Measurements from ENCODE around the gene ARL16.

The ARL16 gene

DNA sequence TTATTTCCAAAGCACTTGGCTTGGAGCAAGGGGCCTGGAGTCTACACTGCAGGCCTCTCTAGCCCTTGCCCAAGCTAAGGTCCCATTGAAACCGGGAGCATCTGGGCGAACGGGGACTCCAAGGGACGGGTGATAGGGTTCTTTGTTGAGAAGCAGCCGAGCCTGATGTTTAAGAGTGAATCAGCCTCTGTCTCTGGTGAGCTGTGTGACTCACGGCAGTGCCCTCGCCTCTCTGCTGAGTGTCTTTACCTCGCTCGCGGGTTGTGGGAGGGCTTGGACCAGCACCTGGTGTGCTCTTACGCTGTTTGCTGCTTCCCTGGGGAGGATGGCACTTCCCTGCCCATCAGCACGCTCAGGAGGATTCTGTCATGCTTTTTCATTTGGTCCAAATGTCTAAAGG, 1.5 kb upstream of the ARL16 start:
- Mint-ChIP-seq H3K9me3 (no peaks in the 10 kb centered on the region), H3K27me3 (ENCODE audit: low read depth) (no peaks in the 10 kb centered on the region), H3K36me3 (ENCODE audit: low read depth) (peaks cover 29% of the 10 kb centered on the region), H3K4me3 (peak overlapping the region; percentile 84 to 88 (median 85)), H3K4me1 (peaks cover 18% of the 10 kb centered on the region), H3K27ac (no peak overlapping the region)
- TF ChIP-seq CTCF (IDR thresholded peaks at IDR 0.05; ENCODE audit: unreplicated experiment in 3 of 3) = no peak

DNA sequence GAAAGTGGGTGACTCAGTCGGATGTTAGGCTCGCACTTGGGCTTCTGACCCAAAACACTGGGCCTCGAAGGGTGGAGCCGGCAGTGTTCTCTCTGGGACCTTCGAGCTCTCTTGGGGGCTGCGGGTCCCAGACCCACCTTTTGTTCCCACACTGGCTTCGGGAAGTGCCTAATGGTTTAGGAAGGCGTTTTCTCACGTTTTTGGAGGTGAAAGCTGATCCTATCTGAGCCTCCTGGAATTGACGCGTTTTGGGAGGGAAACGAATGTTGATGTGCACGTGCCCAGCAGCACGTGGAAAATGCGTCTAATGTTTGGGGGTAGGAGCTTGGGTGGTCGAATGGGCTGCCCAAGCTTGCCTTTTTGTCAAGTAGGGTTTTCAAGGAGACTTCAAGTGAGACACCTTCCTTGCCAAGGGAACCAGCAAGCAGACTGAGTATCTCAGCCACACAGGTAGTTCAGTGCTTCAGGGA, 880 bp upstream of the ARL16 start:
- no peak overlapping the region for H3K27ac Mint-ChIP-seq
- H3K4me1 Mint-ChIP-seq = peaks cover 22% of the 10 kb centered on the region
- no peak for TF ChIP-seq CTCF (IDR thresholded peaks at IDR 0.05; ENCODE audit: unreplicated experiment in 3 of 3)
- peaks cover 26% of the 10 kb centered on the region for H3K36me3 Mint-ChIP-seq (ENCODE audit: low read depth)
- H3K4me3 Mint-ChIP-seq = peak overlapping the region; percentile 84 to 88 (median 85)
- no peaks in the 10 kb centered on the region for H3K9me3 Mint-ChIP-seq
- no peaks in the 10 kb centered on the region for H3K27me3 Mint-ChIP-seq (ENCODE audit: low read depth)

DNA sequence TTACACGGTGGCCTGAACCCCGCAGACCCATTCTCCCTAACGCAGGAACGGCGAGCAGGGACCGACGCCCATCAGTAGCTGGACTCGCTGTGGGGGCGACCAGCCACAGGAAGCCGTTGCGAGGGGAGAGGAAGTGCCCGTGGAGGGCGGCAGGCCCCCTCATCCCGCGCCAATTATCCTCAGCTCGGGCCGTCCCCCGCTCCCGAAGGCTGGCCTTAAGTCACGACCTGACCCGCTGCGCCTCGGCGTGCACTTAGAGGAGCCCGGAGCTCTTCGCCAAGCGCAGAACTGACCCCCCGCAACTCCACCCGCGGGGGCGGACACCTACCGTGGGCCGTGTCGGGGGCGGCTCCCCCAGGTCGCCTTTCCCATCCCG, 401 bp downstream of the ARL16 start:
- Mint-ChIP-seq H3K9me3 (no peaks in the 10 kb centered on the region), H3K4me1 (peaks cover 22% of the 10 kb centered on the region), H3K27me3 (ENCODE audit: low read depth) (no peaks in the 10 kb centered on the region), H3K27ac (peak overlapping the region; percentile 46 to 86 (median 81)), H3K36me3 (ENCODE audit: low read depth) (peaks cover 23% of the 10 kb centered on the region), H3K4me3 (peak overlapping the region; percentile 85 to 93 (median 92))
- no peak for TF ChIP-seq CTCF (IDR thresholded peaks at IDR 0.05; ENCODE audit: unreplicated experiment in 3 of 3)

DNA sequence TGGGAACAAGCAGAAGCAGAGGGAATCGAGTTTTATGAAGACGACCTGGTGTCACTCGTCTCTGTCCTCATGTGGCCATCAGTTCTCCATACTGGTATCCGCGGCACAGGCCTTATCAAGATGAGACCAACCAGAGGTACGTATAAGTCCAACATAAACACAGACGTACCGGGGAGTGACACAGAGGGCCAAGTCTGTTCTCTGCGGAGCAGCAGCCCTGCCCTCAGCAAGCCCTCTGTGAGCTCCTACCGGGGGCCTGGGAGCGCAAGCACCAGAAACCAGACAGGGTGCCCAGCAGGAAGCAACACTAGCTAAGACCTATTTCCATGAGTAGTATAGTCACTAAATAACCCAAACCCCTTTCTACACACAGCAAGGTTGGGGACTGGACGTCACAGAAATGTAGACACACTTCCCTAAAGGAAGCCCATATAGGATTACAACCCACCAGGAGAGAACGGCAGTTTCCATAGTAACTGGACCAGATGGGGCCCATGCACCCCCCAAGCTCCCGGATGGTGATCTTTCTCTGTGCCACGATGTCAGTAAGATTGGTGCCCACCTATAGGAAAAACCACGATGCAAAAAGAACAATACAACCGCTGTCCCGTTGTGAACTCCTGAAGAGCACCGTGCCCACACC, 911 bp downstream of the ARL16 start:
- H3K27me3 Mint-ChIP-seq (ENCODE audit: low read depth) = no peaks in the 10 kb centered on the region
- peaks cover 22% of the 10 kb centered on the region for H3K4me1 Mint-ChIP-seq
- no peaks in the 10 kb centered on the region for H3K9me3 Mint-ChIP-seq
- TF ChIP-seq CTCF (IDR thresholded peaks at IDR 0.05; ENCODE audit: unreplicated experiment in 3 of 3) = no peak
- H3K4me3 Mint-ChIP-seq = peak overlapping the region; percentile 85 to 93 (median 92)
- peaks cover 23% of the 10 kb centered on the region for H3K36me3 Mint-ChIP-seq (ENCODE audit: low read depth)
- peak overlapping the region; percentile 46 to 86 (median 81) for H3K27ac Mint-ChIP-seq

GRCh38 chr17:81681672-81682071, 1.9 kb downstream of the ARL16 start:
- TF ChIP-seq CTCF (IDR thresholded peaks at IDR 0.05; ENCODE audit: unreplicated experiment in 3 of 3) = no peak
- H3K9me3 Mint-ChIP-seq = no peaks in the 10 kb centered on the region
- H3K4me1 Mint-ChIP-seq = peaks cover 22% of the 10 kb centered on the region
- H3K4me3 Mint-ChIP-seq = peak overlapping the region; percentile 78 to 92 (median 85)
- no peaks in the 10 kb centered on the region for H3K27me3 Mint-ChIP-seq (ENCODE audit: low read depth)
- peaks cover 16% of the 10 kb centered on the region for H3K36me3 Mint-ChIP-seq (ENCODE audit: low read depth)
- no peak overlapping the region for H3K27ac Mint-ChIP-seq

DNA sequence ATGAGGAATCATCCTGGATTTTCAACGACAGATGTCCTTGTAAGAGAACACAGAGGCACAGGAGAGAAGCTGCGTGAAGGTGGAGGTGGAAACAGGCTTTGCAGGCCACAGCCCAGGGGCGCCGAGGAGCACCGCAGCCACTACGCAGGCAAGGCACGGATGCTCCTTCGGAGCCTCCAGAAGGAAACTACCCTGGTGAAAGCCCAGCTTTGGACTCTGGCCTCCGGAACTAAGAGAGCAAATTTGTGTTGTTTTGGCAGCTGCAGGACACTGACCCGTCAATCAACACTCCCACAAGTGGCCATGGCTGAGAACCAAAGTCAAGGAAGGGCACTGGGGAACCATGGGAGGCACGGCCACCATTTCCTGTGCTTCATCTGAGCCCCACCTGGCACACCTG, 3.4 kb downstream of the ARL16 start:
- Mint-ChIP-seq H3K4me3 (peak overlapping the region; percentile 59 to 79 (median 77)), H3K27ac (no peak overlapping the region), H3K9me3 (no peaks in the 10 kb centered on the region), H3K36me3 (ENCODE audit: low read depth) (peaks cover 12% of the 10 kb centered on the region), H3K27me3 (ENCODE audit: low read depth) (no peaks in the 10 kb centered on the region), H3K4me1 (peaks cover 22% of the 10 kb centered on the region)
- no peak for TF ChIP-seq CTCF (IDR thresholded peaks at IDR 0.05; ENCODE audit: unreplicated experiment in 3 of 3)
